OCI-LY1 (cell line): ENCODE measurements around the gene ELL.

Source experiments
- H2AFZ ChIP-seq: fragments of 200-600 bp; sonication (generic), shearing (Covaris generic); 2 replicates; pipeline ENCODE4 v1.6.0; 2014; ENCODE audit warnings: antibody characterized with exemption, mild to moderate bottlenecking, low read length
- H3F3A ChIP-seq: fragments of 200-600 bp; sonication (generic), shearing (Covaris generic); 2 replicates; pipeline ENCODE4 v1.6.0; 2014; ENCODE audit warnings: mild to moderate bottlenecking, antibody characterized with exemption, low read length, moderate library complexity; ENCODE audit not compliant: insufficient read depth
- H3K27ac ChIP-seq: fragments of 200-600 bp; sonication (generic); 2 replicates; pipeline ENCODE4 v1.5.1; 2014; ENCODE audit warnings: low read length, mixed run types, mild to moderate bottlenecking, low read depth; ENCODE audit not compliant: poor library complexity, severe bottlenecking
- H3K27me3 ChIP-seq: fragments of 200-600 bp; sonication (generic); 2 replicates; pipeline ENCODE4 v1.6.0; 2014; ENCODE audit warnings: antibody characterized with exemption, mild to moderate bottlenecking, low read length, moderate library complexity; ENCODE audit not compliant: insufficient read depth
- H3K36me3 ChIP-seq: fragments of 200-600 bp; sonication (generic); 2 replicates; pipeline ENCODE4 v1.6.1; 2014; ENCODE audit warnings: mild to moderate bottlenecking, antibody characterized with exemption, low read length, moderate library complexity, mixed read lengths; ENCODE audit not compliant: insufficient read depth
- H3K4me1 ChIP-seq: fragments of 200-600 bp; sonication (generic); 2 replicates; pipeline ENCODE4 v1.5.1; 2014; ENCODE audit warnings: mild to moderate bottlenecking, low read length, moderate library complexity; ENCODE audit not compliant: insufficient read depth, severe bottlenecking
- H3K4me2 ChIP-seq: fragments of 200-600 bp; sonication (generic), shearing (Covaris generic); 2 replicates; pipeline ENCODE4 v1.6.1; 2014; ENCODE audit warnings: low read length
- H3K4me3 ChIP-seq: fragments of 200-600 bp; sonication (generic); 2 replicates; pipeline ENCODE4 v1.5.1; 2014; ENCODE audit warnings: low read length, low read depth, mild to moderate bottlenecking, mixed read lengths; ENCODE audit not compliant: poor library complexity, severe bottlenecking
- H3K79me2 ChIP-seq: fragments of 200-600 bp; shearing (Covaris generic); 2 replicates; pipeline ENCODE4 v1.6.1; 2016; ENCODE audit warnings: mixed run types, low read length, mixed read lengths; ENCODE audit not compliant: insufficient read depth
- H3K9ac ChIP-seq: fragments of 200-600 bp; sonication (generic), shearing (Covaris generic); 2 replicates; pipeline ENCODE4 v1.6.1; 2014; ENCODE audit warnings: mild to moderate bottlenecking, low read length, mixed read lengths
- H3K9me2 ChIP-seq: fragments of 200-600 bp; sonication (generic), shearing (Covaris generic); 2 replicates; pipeline ENCODE4 v1.6.1; 2014; ENCODE audit warnings: low read depth, mild to moderate bottlenecking, low read length, mixed read lengths
- H3K9me3 ChIP-seq: fragments of 200-600 bp; shearing (Covaris generic); 2 replicates; pipeline ENCODE4 v1.6.1; 2014; ENCODE audit warnings: low read length, mixed read lengths
- H4K20me1 ChIP-seq: fragments of 200-600 bp; sonication (generic), shearing (Covaris generic); 2 replicates; pipeline ENCODE4 v1.6.0; 2016; ENCODE audit warnings: mild to moderate bottlenecking, low read length; ENCODE audit not compliant: insufficient read depth
- EZH2 ChIP-seq: fragments of 200-600 bp; sonication (generic), shearing (Covaris generic); IDR thresholded peaks from 2 replicates; pipeline ENCODE4 v1.8.0; 2017; ENCODE audit warnings: borderline replicate concordance, mixed run types, mild to moderate bottlenecking, antibody characterized with exemption, low read length, moderate library complexity, mixed read lengths
- TF ChIP-seq, protein P1 (sequence below): fragments of 200-600 bp; sonication (generic), shearing (Covaris generic); IDR thresholded peaks from 2 replicates; pipeline ENCODE4 v1.5.1; 2017; ENCODE audit warnings: mild to moderate bottlenecking, antibody characterized with exemption, low read length, moderate library complexity, mixed read lengths

Gene ELL

DNA sequence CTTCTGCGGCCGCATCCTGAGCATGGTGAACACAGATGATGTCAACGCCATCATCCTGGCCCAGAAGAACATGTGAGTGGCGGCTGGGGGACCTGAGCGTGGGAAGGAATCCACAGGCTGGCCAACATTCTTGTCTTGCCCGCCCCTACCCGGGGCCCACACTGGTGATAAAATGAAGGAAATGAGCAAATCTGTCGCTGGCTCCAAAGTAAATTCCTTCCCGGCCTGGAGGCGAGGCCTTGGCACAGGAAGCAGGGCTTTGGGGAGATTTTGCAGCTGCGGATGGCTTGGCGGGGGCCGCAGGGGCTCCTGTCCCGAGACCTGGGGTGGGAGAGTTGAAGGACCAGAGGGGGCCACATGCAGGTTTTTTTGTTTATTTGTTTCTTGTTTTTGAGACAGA lies 40.2 kb upstream of the ELL start:
- H4K20me1 ChIP-seq, result no peaks in the 10 kb centered on the region
- H3K9me2 ChIP-seq, result no peaks in the 10 kb centered on the region
- H3K27ac ChIP-seq, result no peak overlapping the region
- H3K27me3 ChIP-seq, result no peaks in the 10 kb centered on the region
- H3K36me3 ChIP-seq, result peaks cover 51% of the 10 kb centered on the region
- no peaks in the 10 kb centered on the region for H3F3A ChIP-seq
- peaks cover 13% of the 10 kb centered on the region for H3K79me2 ChIP-seq
- H3K4me2 ChIP-seq, result no peak overlapping the region
- H3K9ac ChIP-seq, result no peak overlapping the region
- H3K9me3 ChIP-seq, result no peaks in the 10 kb centered on the region
- H3K4me3 ChIP-seq, result no peak overlapping the region
- TF ChIP-seq EZH2, result no peak
- TF ChIP-seq, protein P1, sequence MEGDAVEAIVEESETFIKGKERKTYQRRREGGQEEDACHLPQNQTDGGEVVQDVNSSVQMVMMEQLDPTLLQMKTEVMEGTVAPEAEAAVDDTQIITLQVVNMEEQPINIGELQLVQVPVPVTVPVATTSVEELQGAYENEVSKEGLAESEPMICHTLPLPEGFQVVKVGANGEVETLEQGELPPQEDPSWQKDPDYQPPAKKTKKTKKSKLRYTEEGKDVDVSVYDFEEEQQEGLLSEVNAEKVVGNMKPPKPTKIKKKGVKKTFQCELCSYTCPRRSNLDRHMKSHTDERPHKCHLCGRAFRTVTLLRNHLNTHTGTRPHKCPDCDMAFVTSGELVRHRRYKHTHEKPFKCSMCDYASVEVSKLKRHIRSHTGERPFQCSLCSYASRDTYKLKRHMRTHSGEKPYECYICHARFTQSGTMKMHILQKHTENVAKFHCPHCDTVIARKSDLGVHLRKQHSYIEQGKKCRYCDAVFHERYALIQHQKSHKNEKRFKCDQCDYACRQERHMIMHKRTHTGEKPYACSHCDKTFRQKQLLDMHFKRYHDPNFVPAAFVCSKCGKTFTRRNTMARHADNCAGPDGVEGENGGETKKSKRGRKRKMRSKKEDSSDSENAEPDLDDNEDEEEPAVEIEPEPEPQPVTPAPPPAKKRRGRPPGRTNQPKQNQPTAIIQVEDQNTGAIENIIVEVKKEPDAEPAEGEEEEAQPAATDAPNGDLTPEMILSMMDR, result no peak
- H2AFZ ChIP-seq, result no peak overlapping the region
- peaks cover 17% of the 10 kb centered on the region for H3K4me1 ChIP-seq

DNA sequence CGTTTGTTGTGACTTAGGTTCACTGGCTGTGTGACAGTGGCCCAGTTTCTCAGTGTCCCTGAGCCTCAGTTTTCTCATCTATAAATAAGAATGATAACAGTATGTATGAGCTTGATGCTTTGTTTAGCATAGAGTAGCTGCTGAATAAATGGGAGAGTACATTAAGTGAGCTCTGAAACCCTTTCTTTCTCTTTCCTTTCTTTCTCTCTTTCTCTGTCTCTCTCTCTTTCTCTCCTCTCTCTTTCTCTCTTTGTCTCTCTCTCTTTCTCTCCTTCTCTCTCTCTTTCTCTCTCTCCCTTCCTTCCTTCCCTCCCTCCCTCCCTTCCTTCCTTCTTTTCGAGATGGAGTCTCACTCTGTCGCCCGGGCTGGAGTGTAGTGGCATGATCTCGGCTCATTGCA lies 37.8 kb upstream of the ELL start:
- Histone ChIP-seq H4K20me1 (no peaks in the 10 kb centered on the region), H3K27ac (no peak overlapping the region), H3K9me2 (no peaks in the 10 kb centered on the region), H3K4me3 (peak overlapping the region; percentile 82), H3K27me3 (no peaks in the 10 kb centered on the region), H3K9ac (peak overlapping the region; percentile 37; the same call in 1 of the 2 replicates), H3K36me3 (peaks cover 30% of the 10 kb centered on the region), H3F3A (no peaks in the 10 kb centered on the region), H3K4me1 (peaks cover 25% of the 10 kb centered on the region), H3K4me2 (peak overlapping the region; percentile 97), H3K9me3 (no peaks in the 10 kb centered on the region), H3K79me2 (peaks cover 13% of the 10 kb centered on the region), H2AFZ (no peak overlapping the region)
- TF ChIP-seq, protein P1, result no peak
- no peak for TF ChIP-seq EZH2

DNA sequence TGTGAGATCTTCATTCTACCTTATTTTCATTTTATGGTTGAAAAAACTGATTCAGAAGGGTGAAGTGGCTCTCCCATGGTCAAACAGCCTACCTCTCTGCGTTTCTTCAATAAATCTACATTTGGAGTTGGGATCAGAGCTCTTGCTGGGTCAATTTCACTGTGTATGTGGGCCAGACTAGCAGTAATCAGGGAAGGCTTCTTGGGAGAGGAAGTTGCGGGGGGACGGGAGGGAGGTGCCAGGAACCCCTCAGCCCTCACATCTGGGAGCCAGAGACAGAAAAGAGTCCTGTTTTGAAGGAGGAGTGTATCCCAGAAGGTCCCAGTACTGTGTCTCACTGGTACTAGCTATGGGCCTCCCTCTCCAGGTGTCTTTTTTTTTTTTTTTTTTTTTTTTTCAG lies 36.7 kb upstream of the ELL start:
- TF ChIP-seq, protein P1, result no peak
- no peak for TF ChIP-seq EZH2
- peaks cover 19% of the 10 kb centered on the region for H3K36me3 ChIP-seq
- peak overlapping the region; percentile 55 for H3K27ac ChIP-seq

More for the DNA sequence above, 36.7 kb upstream of the ELL start:
- H3K9ac ChIP-seq, result peak overlapping the region; percentile 91
- H3K9me2 ChIP-seq, result no peaks in the 10 kb centered on the region
- no peaks in the 10 kb centered on the region for H4K20me1 ChIP-seq
- H3K27me3 ChIP-seq, result no peaks in the 10 kb centered on the region
- peaks cover 30% of the 10 kb centered on the region for H3K4me1 ChIP-seq
- H3K9me3 ChIP-seq, result no peaks in the 10 kb centered on the region
- H2AFZ ChIP-seq, result no peak overlapping the region
- peak overlapping the region; percentile 97 for H3K4me2 ChIP-seq
- peaks cover 13% of the 10 kb centered on the region for H3K79me2 ChIP-seq
- H3K4me3 ChIP-seq, result peak overlapping the region; percentile 82
- H3F3A ChIP-seq, result no peaks in the 10 kb centered on the region
